Mesenchymal stem cell (in vitro differentiated cells and primary cell): ENCODE results near the gene MEG3.

ENCODE experiments used
- DNase-seq: peaks from one replicate; pipeline ENCODE4 v3.0.0-alpha.2; 2013
- H2AFZ ChIP-seq: one replicate; pipeline ENCODE4 v1.6.1; 2013; ENCODE audit warnings: low read depth, mild to moderate bottlenecking, control low read depth, inconsistent platforms, low read length, moderate library complexity
- H2AK5ac ChIP-seq: 2 replicates; pipeline ENCODE4 v1.6.1; 2013; ENCODE audit warnings: low read length, moderate library complexity, mild to moderate bottlenecking, inconsistent platforms; ENCODE audit not compliant: severe bottlenecking
- H2BK120ac ChIP-seq: one replicate; pipeline ENCODE4 v1.6.1; 2013; ENCODE audit warnings: low read depth, mild to moderate bottlenecking, inconsistent platforms, low read length, moderate library complexity
- H2BK12ac ChIP-seq, 2 experiments: one replicate each; pipeline ENCODE4 v1.6.1; 2013; ENCODE audit warnings: inconsistent platforms in 2 of 2, low read length in 2 of 2, mild to moderate bottlenecking in 2 of 2, moderate library complexity in 2 of 2, control low read depth in 1 of 2
- H2BK15ac ChIP-seq: one replicate; pipeline ENCODE4 v1.6.1; 2013; ENCODE audit warnings: mild to moderate bottlenecking, low read depth, inconsistent platforms; ENCODE audit not compliant: poor library complexity, severe bottlenecking
- H2BK5ac ChIP-seq: 2 replicates; pipeline ENCODE4 v1.6.1; 2013; ENCODE audit warnings: low read depth, mild to moderate bottlenecking, low read length, control low read depth, inconsistent platforms; ENCODE audit not compliant: poor library complexity, severe bottlenecking
- H3K14ac ChIP-seq, 2 experiments: one replicate each; pipeline ENCODE4 v1.6.1; 2013; ENCODE audit warnings: inconsistent platforms in 2 of 2, low read length in 2 of 2, control low read depth in 1 of 2, mild to moderate bottlenecking in 1 of 2, moderate library complexity in 1 of 2
- H3K18ac ChIP-seq, 2 experiments: one replicate each; pipeline ENCODE4 v1.6.1; 2013; ENCODE audit warnings: inconsistent platforms in 2 of 2, low read length in 2 of 2, control low read depth in 1 of 2, low read depth in 1 of 2, mild to moderate bottlenecking in 1 of 2
- H3K23ac ChIP-seq, 2 experiments: one replicate each; pipeline ENCODE4 v1.6.1; 2013; ENCODE audit warnings: inconsistent platforms in 2 of 2, low read length in 2 of 2, mild to moderate bottlenecking in 2 of 2, moderate library complexity in 2 of 2, control low read depth in 1 of 2
- H3K27ac ChIP-seq: 2 replicates; pipeline ENCODE4 v1.5.1; 2013; ENCODE audit warnings: mild to moderate bottlenecking, moderate library complexity, low read length, control low read depth, inconsistent platforms; ENCODE audit not compliant: poor library complexity, severe bottlenecking
- H3K27me3 ChIP-seq, 2 experiments: 2 replicates each; pipeline versions ENCODE4 v1.6.1 to v1.7.0; 2013; ENCODE audit warnings: low read length in 2 of 2, mild to moderate bottlenecking in 2 of 2, moderate library complexity in 2 of 2, control low read depth in 1 of 2, inconsistent platforms in 1 of 2; ENCODE audit not compliant: control insufficient read depth in 1 of 2, insufficient read depth in 1 of 2
- H3K36me3 ChIP-seq, 2 experiments: 2 replicates each; pipeline versions ENCODE4 v1.6.1 to v1.7.0; 2013; ENCODE audit warnings: low read length in 2 of 2, control low read depth in 1 of 2, inconsistent platforms in 1 of 2, low read depth in 1 of 2, mild to moderate bottlenecking in 1 of 2; ENCODE audit not compliant: insufficient read depth in 2 of 2, control insufficient read depth in 1 of 2
- H3K4ac ChIP-seq, 2 experiments: one replicate each; pipeline ENCODE4 v1.6.1; 2013; ENCODE audit warnings: inconsistent platforms in 2 of 2, low read length in 2 of 2, mild to moderate bottlenecking in 2 of 2, moderate library complexity in 2 of 2, control low read depth in 1 of 2, low read depth in 1 of 2
- H3K4me1 ChIP-seq: 2 replicates; pipeline ENCODE4 v1.6.1; 2013; ENCODE audit warnings: low read depth, low read length, control low read depth; ENCODE audit not compliant: control insufficient read depth, insufficient read depth
- H3K4me2 ChIP-seq: 2 replicates; pipeline ENCODE4 v1.6.1; 2013; ENCODE audit warnings: low read length, mild to moderate bottlenecking, inconsistent platforms; ENCODE audit not compliant: poor library complexity, severe bottlenecking
- H3K4me3 ChIP-seq, 2 experiments: 2 replicates each; pipeline versions ENCODE4 v1.5.1 to v1.7.0; 2013; ENCODE audit warnings: low read length in 2 of 2, mild to moderate bottlenecking in 2 of 2, control low read depth in 1 of 2, low read depth in 1 of 2; ENCODE audit not compliant: insufficient read depth in 1 of 2
- H3K79me1 ChIP-seq: replicated peaks from 2 replicates; pipeline ENCODE4 v1.6.1; 2013; ENCODE audit warnings: mild to moderate bottlenecking, control low read depth, low read length, inconsistent platforms; ENCODE audit not compliant: poor library complexity, severe bottlenecking
- H3K9ac ChIP-seq: 2 replicates; pipeline ENCODE4 v1.7.0; 2013; ENCODE audit warnings: mild to moderate bottlenecking, low read length, moderate library complexity
- H3K9me3 ChIP-seq: 2 replicates; pipeline ENCODE4 v1.7.0; 2013; ENCODE audit warnings: mild to moderate bottlenecking, low read length; ENCODE audit not compliant: control insufficient read depth
- H4K8ac ChIP-seq: one replicate; pipeline ENCODE4 v1.6.1; 2013; ENCODE audit warnings: inconsistent platforms, mild to moderate bottlenecking, low read length, moderate library complexity
- H4K91ac ChIP-seq: one replicate; pipeline ENCODE4 v1.6.1; 2013; ENCODE audit warnings: mild to moderate bottlenecking, low read length, inconsistent platforms
- WGBS: methylation state at CpG from one replicate; pipeline ENCODE4 v1.1.7; 2013; ENCODE audit warnings: mixed read lengths; 5-methylcytosine and 5-hydroxymethylcytosine counted together

The MEG3 gene

GRCh38 chr14:100824091-100824551 lies 1.8 kb upstream of the MEG3 start:
- Histone ChIP-seq H2BK5ac (no peak overlapping the region), H3K23ac (no peak overlapping the region), H3K14ac (no peak overlapping the region), H3K18ac (no peak overlapping the region), H2AK5ac (no peak overlapping the region), H3K9ac (no peak overlapping the region), H2BK120ac (no peak overlapping the region), H3K4ac (no peak overlapping the region), H4K91ac (no peak overlapping the region), H2AFZ (no peak overlapping the region), H3K4me1 (peaks cover 5% of the 10 kb centered on the region), H3K9me3 (no peaks in the 10 kb centered on the region), H2BK15ac (no peak overlapping the region), H3K4me3 (no peak overlapping the region), H2BK12ac (no peak overlapping the region), H3K4me2 (no peak overlapping the region), H4K8ac (no peak overlapping the region), H3K79me1 (no peaks in the 10 kb centered on the region), H3K36me3 (peaks cover 0 to 3% of the 10 kb centered on the region in 2 experiments), H3K27me3 (peaks cover 9 to 25% of the 10 kb centered on the region in 2 experiments), H3K27ac (no peak overlapping the region)
- DNase-seq, result no peak
- WGBS, result 89% methylated on average over 32 of the region's 32 CpGs

- H2BK120ac ChIP-seq, result peak overlapping the region; percentile 27
- no peak overlapping the region for H4K8ac ChIP-seq
- no peak overlapping the region for H2AK5ac ChIP-seq
- no peak overlapping the region for H3K4me2 ChIP-seq
- peak overlapping the region in 1 of 2 experiments; percentile 90 for H3K4me3 ChIP-seq
- no peak overlapping the region for H3K23ac ChIP-seq
- H2AFZ ChIP-seq, result no peak overlapping the region
- no peak overlapping the region for H3K18ac ChIP-seq
- H4K91ac ChIP-seq, result no peak overlapping the region
- peaks cover 3% of the 10 kb centered on the region for H3K4me1 ChIP-seq
- no peaks in the 10 kb centered on the region for H3K79me1 ChIP-seq
- H3K9ac ChIP-seq, result peak overlapping the region; percentile 98
- no peak overlapping the region for H3K27ac ChIP-seq
- H3K4ac ChIP-seq, result no peak overlapping the region
- H2BK12ac ChIP-seq, result no peak overlapping the region
- no peak overlapping the region for H3K14ac ChIP-seq
- no peak overlapping the region for H2BK15ac ChIP-seq
- H3K36me3 ChIP-seq, result peaks cover 0 to 13% of the 10 kb centered on the region in 2 experiments
- no peak for DNase-seq
- H2BK5ac ChIP-seq, result no peak overlapping the region
- H3K27me3 ChIP-seq, result peaks cover 16 to 22% of the 10 kb centered on the region in 2 experiments
- no peaks in the 10 kb centered on the region for H3K9me3 ChIP-seq
- WGBS, result 97% methylated on average over 36 of the region's 36 CpGs
Observed at GRCh38 chr14:100824901-100825712, 811 bp upstream of the MEG3 start.

DNA sequence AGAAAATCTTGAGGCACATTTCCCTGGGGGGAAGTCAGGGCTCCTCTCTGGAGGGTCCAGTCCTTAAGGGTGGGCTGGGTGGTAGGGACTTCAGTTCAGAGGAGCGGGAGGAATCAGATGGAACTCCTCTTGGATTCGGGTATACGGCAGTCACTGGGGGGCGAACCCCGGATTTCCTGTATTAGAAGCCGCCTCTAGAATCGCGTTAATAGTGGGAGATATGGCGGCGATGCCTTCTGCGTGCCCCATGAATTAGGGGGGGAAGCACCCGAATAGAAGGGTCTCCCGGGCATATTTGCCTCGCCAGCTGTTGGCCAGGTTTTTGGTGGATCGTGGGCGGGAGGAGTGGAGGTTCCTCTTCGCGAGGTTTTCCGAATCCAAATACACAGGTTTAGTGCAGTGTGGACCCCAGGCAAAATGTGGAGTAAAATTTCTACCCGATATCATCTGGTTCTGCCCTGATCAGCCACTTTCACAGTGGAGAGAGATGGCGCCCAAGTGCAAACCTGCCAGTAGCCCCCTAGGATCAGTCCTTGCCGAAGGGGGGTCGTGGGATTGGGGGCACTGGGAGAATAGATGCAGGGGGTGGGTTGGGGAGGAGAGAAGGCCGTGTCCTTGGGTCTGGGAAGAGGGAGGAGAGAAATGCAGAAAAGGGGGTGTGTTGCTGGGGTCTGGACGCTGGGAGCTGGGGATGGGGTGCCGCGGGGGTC lies 628 bp downstream of the MEG3 start:
- Histone ChIP-seq H2BK120ac (no peak overlapping the region), H3K4ac (no peak overlapping the region), H2AK5ac (no peak overlapping the region), H3K27me3 (peaks cover 14 to 23% of the 10 kb centered on the region in 2 experiments), H3K27ac (no peak overlapping the region), H2BK15ac (no peak overlapping the region), H3K79me1 (no peaks in the 10 kb centered on the region), H4K8ac (no peak overlapping the region), H2BK12ac (no peak overlapping the region), H3K4me1 (peaks cover 3% of the 10 kb centered on the region), H2AFZ (no peak overlapping the region), H3K14ac (no peak overlapping the region), H3K9ac (peak overlapping the region; percentile 98), H3K23ac (no peak overlapping the region), H3K4me3 (peak overlapping the region in 1 of 2 experiments; percentile 90), H2BK5ac (no peak overlapping the region), H3K4me2 (no peak overlapping the region), H3K36me3 (peaks cover 0 to 28% of the 10 kb centered on the region in 2 experiments), H3K9me3 (no peaks in the 10 kb centered on the region), H4K91ac (no peak overlapping the region), H3K18ac (no peak overlapping the region)
- WGBS, result 96% methylated on average over 27 of the region's 27 CpGs
- DNase-seq, result no peak
